GM18519 (cell line): ENCODE measurements around the gene NDUFS7.
"Not testable (repeated sequence)": the region's sequence is repeated elsewhere in the genome, so short reads cannot be mapped to it uniquely, and the experiment has no call there.

Experiments
- ATAC-seq: cut with Tn5 transposase; IDR thresholded peaks from one replicate; pipeline ENCODE4 v1.9.1; 2021; ENCODE audit warnings: mild to moderate bottlenecking, moderate library complexity; ENCODE audit not compliant: unreplicated experiment, low FRiP score

The NDUFS7 gene

DNA sequence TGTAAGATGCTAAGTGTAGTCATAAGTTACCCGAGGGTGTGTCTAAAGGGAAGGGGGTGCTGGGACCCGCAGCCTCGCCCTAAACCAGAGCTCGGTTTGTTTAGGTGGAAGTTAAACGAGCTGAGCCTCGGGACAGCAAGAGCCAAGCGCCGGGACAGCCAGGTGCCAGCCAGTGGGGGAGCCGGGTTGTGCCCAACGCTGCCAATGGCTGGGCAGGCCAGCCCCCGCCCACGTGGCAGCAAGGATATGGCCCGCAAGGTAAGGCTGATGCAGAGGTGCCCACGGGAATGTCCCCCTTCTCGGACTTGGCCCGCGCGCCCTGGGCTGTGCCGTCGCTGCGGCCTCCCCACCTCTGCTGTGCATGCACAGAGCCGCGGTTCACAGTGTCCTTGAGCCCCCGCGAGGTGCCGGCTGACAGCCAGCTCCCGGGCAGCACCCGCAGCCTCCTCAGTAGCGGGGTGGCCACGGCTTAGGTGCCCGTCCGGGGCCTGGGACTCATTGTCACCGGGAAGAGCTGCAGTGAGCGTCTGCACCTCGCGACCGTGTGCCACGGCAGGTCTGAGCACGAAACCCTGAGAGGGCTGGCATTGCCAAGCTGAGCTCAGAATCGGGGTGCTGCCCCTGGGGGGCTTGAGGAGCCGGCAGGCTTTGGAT, 45.2 kb downstream of the NDUFS7 start:
- ATAC-seq = no peak

DNA sequence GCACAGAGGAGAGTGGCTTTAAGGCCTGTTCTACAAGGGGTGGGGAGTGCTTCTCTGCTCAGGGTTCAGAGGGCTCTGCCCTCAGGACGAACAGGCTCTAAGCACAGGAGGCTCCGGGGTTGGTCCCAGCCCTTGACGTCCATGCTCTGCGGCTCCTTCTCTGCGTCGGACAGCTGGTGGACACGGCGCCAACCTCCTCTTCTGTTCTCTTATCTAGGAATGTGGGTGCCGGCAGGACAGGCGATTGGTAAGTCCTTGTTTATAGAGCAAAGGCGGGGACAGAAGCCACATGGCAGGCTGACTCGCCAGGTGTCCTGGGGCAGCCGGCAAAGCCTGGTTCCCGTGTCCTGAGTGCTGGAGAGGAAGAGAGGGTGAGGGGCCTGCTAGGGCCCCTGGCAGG, 46.0 kb downstream of the NDUFS7 start:
- ATAC-seq = no peak

DNA sequence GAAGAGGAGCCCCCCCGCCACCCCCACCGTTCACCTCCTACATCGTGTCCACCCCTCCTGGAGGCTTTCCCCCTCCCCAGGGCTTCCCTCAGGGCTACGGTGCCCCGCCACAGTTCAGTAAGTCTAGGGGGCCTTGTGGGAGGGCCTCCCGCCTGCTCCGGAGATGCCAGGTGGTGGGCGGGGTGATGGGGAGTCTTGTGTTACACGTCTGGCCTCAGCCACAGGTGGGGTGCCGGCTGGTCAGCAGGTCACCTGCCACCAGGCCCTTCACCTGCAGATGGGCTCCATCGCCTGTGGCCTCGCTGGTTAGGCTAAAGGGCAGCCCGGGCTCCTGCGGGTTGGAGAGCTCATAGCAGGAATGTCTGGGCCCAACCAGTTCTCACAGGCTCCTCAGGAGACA, 46.5 kb downstream of the NDUFS7 start:
- ATAC-seq = no peak

DNA sequence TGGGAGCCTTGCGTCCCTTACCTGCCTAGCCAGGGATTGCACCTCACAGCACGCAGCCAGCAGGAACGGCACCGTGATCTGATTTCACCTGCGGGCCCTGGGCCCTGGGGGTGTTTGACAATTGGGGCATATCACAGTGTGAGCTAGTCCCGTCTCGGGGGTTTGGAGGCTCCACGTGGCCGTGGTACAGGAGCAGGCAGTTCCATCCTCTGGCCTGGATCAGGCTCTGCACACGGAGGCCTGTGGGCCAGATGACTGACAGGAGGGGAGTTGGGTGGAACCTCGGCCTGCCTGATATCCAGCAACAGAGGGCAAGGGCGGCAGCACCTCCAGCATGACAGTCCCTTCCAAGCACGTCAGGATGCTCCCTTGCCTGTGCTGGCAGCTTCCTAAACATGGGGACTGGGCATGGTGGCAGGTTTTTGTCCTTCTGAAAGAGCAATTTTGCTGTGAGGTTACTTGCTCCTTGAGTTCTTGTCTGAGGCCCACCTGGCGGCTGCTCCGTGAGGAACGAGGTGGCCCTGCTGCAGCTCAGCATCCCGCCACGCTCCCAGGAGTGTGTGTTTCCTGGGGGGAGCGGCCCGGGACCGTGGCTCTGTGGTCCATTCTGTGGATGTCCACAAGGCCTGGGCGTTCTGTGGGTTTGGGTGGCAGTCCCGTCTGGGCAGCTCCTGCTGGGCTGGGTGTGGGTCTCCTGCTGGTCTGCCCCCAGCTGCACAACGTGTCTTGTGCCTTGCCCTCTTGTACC, 48.2 kb downstream of the NDUFS7 start:
- ATAC-seq = no peak

DNA sequence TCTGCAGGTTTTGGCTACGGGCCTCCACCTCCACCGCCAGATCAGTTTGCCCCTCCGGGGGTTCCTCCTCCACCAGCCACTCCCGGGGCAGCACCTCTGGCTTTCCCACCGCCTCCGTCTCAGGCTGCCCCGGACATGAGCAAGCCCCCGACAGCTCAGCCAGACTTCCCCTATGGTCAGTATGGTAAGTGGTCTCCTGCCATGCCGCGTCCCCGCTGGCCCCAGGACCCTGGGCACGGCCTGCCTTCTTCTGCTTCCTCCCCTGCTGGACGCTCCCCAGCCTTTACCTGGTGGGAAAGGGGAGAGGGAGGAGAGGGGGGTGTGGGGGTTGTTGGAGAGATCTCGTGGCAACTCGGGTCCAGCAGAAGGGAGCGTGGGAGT, 48.8 kb downstream of the NDUFS7 start:
- ATAC-seq = no peak

DNA sequence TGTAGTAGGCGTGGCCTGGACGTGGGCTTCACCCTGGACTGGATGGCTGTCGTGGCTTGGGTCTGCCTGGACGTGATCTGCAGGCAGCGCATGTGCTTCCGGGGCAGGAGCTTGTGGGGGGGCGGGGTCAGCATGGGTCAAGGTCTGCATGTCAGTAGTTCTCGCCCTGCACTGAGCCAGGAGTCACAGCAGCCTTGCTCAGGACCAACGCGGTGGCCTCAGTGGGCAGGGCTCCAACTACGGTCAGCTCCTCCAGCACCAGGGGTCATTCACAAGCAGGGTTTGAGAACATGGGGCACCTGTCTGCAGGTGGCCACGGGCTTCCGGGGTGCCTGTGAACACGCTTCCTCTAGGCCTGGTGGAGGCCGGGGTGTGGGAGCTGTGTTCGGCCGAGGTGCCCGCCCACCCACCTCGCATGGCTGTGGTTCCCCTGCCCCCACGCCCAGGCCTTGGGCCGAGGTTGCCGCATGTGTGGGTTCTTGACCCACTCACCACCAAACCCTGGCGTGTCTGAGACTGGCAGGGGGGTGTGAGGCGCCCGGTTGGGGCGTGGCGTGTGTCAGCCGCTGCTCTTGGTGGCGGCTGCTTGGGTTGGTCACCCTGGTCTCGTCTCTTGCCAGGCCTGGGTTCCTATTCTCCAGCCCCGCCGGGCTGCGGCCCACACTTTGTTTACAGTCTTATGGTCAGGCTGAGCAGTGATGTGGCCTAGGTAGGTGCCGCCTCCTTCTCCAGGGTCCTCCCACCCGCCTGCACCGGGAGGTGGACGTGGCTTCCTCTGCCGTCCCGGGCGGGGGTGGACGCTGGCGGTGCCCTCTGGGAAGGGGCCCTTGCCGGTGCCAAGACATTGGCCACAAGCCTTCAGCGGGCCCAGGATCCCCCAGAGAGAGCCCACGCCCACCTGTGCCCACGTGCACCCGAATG, 49.7 kb downstream of the NDUFS7 start:
- ATAC-seq = no peak

DNA sequence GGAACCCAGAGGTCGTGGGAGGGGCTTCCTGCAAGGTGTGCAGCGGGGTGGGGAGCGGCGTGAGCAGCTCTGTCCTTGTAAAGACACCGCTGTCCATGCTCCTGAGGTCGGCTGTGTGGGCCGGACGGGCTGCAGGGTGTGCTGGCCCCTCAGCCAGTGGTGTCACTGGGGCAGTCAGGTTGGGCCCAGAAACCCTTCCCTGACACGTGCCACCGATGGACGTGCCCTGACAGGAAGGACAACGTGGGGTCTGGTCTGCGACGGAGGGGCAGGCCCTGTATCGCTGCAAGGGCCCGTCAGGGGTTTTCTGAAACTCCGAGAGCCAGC, 50.3 kb downstream of the NDUFS7 start:
- ATAC-seq = no peak

DNA sequence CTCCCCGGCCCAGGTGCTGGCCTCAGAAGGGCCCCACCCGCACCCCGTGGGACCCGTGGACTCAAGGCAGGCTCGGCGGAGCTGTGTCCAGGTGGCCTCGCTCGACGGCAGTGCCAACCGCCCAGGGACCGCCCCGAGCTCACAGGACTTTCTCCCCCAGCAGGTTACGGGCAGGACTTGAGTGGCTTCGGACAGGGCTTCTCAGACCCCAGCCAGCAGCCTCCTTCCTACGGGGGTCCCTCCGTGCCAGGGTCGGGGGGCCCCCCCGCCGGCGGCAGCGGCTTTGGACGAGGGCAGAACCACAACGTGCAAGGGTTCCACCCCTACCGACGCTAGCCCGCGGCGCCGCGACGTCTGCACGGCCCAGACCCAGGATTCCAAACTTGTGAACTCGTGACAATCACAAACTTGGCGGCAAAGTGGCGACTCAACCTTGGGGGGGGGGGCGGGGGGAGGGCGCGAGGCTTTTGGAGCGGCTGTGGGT, 50.9 kb downstream of the NDUFS7 start:
- ATAC-seq = no peak

DNA sequence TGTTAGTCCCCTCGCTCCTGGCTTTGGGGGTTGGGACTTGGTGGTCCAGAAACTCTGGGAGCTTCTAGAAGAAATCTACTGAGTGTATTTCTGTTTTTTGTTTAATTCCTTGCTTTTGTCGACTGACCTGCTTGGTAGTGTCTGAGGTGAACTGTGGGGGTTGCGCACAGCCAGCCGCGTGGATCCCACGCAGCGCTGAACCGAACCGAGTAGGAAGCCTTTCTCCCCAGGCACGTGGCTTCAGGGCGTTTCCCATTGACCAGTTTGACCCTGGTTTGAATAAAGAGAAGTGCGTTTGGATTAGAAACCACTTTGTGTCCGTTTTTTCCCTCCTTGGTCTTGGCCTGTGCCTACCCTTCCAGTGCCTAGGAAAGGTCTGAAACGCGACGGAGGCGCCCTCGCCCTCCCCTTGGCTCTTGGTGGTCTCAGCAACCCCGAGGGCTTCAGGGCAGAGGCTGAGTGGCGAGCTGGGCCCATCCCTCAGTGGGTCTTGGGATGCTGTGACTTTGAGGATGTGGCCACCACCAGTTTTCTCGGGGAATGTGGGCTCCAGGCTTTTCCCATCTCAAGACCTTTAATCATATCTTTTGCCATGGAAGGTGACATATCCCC, 51.8 kb downstream of the NDUFS7 start:
- no peak for ATAC-seq

DNA sequence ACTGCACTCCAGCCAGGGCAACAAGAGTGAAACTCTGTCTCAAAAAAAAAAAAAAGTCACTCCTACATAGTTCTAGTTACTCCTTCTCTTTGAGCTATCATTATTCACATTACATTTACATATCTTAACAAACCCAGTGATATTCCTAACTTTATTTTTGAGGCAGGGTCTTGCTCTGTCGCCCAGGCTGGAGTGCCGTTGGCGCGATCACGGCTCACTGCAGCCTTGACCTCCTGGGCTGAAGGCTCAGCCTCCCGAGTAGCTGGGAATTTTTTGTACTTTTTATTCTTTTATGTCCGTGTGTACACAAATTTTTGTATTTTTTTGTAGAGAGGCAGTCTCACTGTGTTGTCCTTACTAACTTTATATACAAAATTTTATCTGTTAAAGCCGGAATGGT, 53.9 kb downstream of the NDUFS7 start:
- no peak for ATAC-seq

DNA sequence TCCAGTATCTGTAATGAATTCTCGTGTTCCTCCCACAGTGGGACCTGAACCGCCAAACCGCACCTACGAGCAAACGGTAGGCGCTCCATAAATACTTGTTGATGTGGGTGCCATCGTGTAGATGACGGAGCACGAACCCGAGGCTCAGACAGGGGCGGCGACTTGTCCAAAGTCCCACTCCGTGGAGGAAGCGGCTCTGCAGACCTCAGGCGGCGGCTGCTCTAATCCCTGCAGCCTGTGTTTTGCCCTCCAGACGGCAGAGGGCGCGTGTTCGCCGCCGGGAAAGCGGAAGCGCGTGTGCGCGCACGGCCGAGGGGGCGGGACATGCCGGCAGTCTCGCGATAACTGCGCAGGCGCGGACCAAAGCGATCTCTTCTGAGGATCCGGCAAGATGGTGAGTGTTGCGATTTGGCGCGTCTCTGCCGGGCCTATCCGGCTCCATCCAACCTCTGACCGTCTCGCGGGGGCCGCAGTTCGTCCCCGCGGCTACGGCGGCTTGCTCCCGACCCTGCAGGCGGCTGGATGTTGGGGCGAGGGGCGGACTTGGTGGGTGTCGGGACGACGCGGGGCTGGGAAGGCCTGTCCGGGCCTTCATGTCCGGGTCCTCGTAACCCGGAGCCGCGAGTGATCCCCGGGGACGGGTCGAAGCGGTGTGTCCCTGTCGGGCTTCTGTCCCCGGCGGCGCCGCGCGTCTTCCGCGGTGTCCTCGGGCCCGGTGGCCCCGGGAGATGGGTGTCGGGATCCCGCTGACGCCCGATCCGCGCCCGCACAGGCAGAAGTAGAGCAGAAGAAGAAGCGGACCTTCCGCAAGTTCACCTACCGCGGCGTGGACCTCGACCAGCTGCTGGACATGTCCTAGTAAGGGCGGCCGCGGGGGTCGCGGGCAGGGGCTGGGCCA, 54.6 kb downstream of the NDUFS7 start, which contains the start of gene RPS15:
Gene RPS15 (plus strand): TSS at position 362 of the 898 bp plus-strand sequence. CDS start 30 bp downstream, at position 392.
- peak; percentile 55 for ATAC-seq

DNA sequence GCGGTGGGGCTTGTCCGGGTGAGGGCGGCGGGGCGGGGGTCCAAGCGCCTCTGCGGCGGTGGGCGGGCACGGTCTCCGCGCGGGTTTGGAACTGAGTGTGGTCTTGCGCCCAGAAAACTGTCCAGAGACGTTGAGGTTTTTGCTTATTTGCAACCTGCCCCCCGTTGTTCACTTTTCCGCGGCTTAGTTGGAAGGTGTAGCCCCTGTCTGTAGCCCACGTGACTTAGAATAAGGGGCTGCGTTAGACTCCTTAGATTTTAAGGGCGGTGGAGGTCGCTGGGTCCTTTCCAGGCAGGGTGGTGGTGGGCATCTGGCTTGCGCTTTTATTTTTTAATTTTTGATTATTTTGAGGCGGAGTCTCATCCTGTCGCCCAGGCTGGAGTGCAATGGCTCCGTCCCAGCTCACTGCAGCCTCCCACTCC, 55.2 kb downstream of the NDUFS7 start:
- no peak for ATAC-seq

DNA sequence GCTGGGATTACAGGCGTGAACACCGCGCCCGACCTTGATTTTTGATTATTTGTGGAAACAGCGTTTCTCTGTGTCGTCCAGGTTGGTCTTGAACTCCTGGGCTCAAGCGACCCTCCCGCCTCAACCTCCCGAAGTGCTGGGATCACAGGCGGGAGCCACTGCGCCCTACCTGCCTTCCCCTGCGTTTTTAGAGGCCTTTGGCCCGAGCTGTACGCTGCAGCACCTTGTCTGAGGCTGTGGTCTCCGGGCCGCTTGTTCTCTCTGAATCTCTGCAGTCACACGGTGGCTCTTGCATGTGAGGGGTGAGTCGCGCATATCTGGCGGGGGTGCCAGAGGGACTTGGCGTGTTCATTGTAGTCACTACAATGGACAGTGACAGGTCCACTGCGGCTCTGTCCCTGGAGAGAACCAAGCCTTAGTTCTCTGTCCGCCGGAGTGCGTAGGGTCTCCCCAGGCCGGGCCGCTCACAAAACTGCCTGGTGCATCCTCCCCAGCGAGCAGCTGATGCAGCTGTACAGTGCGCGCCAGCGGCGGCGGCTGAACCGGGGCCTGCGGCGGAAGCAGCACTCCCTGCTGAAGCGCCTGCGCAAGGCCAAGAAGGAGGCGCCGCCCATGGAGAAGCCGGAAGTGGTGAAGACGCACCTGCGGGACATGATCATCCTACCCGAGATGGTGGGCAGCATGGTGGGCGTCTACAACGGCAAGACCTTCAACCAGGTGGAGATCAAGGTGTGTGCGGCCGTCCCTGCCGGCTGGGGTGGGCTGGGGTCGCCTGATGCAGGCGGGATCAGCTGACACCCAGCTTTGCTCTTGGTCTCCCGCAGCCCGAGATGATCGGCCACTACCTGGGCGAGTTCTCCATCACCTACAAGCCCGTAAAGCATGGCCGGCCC, 56.1 kb downstream of the NDUFS7 start:
- ATAC-seq = not testable (repeated sequence)

DNA sequence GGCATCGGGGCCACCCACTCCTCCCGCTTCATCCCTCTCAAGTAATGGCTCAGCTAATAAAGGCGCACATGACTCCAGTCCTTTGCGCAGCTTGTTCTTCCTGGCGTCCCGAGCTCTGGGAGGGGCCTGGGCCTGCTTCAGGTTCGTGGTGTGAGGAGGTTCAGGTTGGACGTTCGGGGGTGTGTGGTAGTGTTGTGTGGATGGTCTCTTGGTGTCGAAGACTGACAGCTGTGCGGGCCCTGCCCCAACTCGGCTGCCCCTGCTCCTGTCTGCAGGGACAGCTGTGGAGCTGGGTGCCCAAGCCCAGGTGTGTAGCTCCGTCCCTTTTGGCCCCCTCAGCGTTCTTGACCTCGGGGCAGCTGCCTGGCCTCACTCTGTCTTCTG, 56.7 kb downstream of the NDUFS7 start:
- ATAC-seq = no peak

DNA sequence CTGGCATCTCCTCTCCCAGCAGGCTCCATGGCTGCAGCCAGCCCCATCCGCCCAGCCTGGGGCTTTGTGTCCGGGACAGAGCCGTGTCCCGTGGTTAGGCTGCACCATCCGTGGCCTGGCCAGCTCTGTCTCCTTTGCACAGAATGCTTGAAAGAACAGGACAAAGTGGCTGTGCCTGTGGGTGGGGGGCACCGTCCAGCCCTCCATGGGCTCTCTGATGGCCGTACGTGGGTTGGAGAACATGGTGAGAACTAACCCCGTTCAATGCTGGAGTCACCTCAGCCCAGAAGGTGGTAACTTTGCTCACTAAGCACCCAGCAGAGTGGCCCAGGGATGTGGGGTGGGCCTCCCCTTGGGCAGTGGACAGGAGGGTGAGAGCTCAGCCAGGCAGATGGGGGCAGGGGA, 57.3 kb downstream of the NDUFS7 start:
- no peak for ATAC-seq

DNA sequence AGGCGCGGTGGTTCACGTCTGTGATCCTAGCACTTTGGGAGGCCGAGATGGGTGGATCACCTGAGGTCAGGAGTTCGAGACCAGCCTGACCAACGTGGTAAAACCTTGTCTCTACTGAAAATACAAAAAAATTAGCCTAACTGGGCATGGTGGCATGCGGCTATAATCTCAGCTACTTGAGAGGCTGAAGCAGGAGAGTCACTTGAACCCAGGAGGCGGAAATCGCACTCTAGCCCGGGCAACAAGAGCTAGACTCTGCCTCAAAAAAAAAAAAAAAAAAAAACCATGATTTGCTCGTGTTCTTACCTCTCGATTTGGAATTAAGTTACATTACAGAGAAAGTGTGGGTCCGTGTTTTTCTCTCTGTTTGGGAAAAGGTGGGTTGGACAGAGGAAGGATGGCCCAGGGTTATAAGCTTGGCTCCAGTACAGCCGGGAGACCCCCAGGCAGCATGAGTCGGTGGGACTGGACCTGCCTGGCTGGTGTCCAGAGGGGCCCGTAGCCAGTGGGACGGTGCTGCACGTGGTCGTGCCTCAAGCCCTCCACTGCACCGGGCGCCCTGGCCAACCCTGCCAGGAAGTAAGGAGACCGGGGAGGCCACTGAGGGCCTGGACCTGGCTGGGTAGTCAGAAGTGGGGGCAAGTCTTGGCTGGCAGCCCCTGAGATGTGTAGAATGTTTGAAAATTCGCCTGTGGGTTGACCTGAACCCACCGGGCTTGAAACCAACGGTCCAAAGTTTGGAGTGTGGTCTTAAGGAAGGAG, 58.2 kb downstream of the NDUFS7 start:
- no peak for ATAC-seq
